ENCODE data around the gene VWA8. TPM values are rescaled to one million over a fixed set of nuclear protein-coding genes. Genes with fewer than 3 reads are reported as not detected.
"Not testable (repeated sequence)": the region's sequence is repeated elsewhere in the genome, so short reads cannot be mapped to it uniquely, and the experiment has no call there.

The VWA8 gene
- total RNA-seq, 5 donors from 2014 or later (not counting 1 experiment from before 2014, with no cell fraction given) = 17.8 to 27.1 (median 22.9) TPM

DNA sequence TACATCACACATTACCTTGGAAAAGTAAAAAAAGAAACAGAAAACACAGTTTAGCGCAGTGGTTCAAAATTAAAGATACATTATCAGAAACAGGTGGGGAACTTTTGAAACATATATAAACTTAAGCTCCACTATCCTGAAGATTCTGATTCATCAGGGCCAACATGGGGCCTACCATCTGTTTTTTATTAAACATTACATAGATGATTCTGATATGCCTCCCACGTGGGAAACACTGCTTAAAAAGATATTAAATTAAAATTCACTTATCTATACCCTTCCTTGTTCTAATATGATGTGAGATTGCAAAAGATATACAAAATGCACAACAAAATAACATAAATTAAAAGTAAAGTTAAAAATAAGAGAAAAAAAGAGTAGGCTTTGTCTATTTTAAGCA is 125.0 kb downstream of the VWA8 start:
- POLR2A ChIA-PET = no interaction called here
- H3K4me1 Mint-ChIP-seq = no peaks in the 10 kb centered on the region
- no peaks in the 10 kb centered on the region for H3K27me3 Mint-ChIP-seq
- Histone ChIP-seq H3K4me1 (ENCODE audit: control insufficient read depth in 1 of 2, extremely low read depth in 1 of 2, insufficient read depth in 2 of 2, low read length in 2 of 2) (no peaks in the 10 kb centered on the region), H3K36me3 (ENCODE audit: control insufficient read depth in 2 of 2, extremely low read depth in 1 of 2, insufficient read depth in 1 of 2, low read length in 1 of 2) (peaks cover 0 to 18% of the 10 kb centered on the region in 2 donors), H3K27me3 (replicated peaks in 1 of 2; ENCODE audit: control insufficient read depth in 2 of 2, extremely low read depth in 1 of 2, insufficient read depth in 2 of 2, low read length in 1 of 2) (no peaks in the 10 kb centered on the region), H3K4me3 (ENCODE audit: control insufficient read depth in 1 of 2, extremely low read depth in 1 of 2, low read length in 1 of 2) (no peak overlapping the region), H3K27ac (ENCODE audit: low read length) (no peak overlapping the region), H3K9me3 (no peaks in the 10 kb centered on the region)
- ATAC-seq (replicated peaks in 1 of 4) = no peak
- CTCF ChIA-PET = no interaction called here
- peaks cover 66% of the 10 kb centered on the region for H3K36me3 Mint-ChIP-seq
- no peaks in the 10 kb centered on the region for H3K9me3 Mint-ChIP-seq
- no peak overlapping the region for H3K27ac Mint-ChIP-seq
- DNase-seq = no peak
- H3K4me3 Mint-ChIP-seq = no peak overlapping the region
- WGBS (ENCODE audit: insufficient coverage) = no CpG with 5 or more reads among the region's 2 CpGs

DNA sequence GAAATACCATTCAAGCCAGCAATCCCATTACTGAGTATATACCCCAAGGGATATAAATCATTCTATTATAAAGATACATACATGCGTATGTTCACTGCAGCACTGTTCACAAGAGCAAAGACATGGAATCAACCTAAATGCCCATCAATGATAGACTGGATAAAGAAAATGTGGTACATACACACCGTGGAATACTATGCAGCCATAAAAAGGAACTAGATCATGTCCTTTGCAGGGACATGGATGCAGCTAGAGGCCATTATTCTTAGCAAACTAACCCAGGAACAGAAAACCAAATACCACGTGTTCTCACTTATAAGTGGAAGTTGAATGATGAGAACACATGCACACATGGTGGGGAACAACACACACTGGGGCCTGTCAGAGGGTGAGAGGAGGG is 126.2 kb downstream of the VWA8 start:
- H3K4me1 ChIP-seq (ENCODE audit: control insufficient read depth in 1 of 2, extremely low read depth in 1 of 2, insufficient read depth in 2 of 2, low read length in 2 of 2); H3K9me3 ChIP-seq; H3K4me1 Mint-ChIP-seq; H3K27ac Mint-ChIP-seq; H3K9me3 Mint-ChIP-seq; CTCF ChIA-PET; H3K4me3 Mint-ChIP-seq; ATAC-seq (replicated peaks in 1 of 4); POLR2A ChIA-PET; H3K27ac ChIP-seq (ENCODE audit: low read length); H3K27me3 ChIP-seq (replicated peaks in 1 of 2; ENCODE audit: control insufficient read depth in 2 of 2, extremely low read depth in 1 of 2, insufficient read depth in 2 of 2, low read length in 1 of 2); DNase-seq; H3K27me3 Mint-ChIP-seq; H3K4me3 ChIP-seq (ENCODE audit: control insufficient read depth in 1 of 2, extremely low read depth in 1 of 2, low read length in 1 of 2): not testable (repeated sequence)
- H3K36me3 ChIP-seq (ENCODE audit: control insufficient read depth in 2 of 2, extremely low read depth in 1 of 2, insufficient read depth in 1 of 2, low read length in 1 of 2) = peaks cover 0 to 22% of the 10 kb centered on the region in 2 donors
- WGBS (ENCODE audit: insufficient coverage) = no CpG with 5 or more reads among the region's 3 CpGs
- peaks cover 61% of the 10 kb centered on the region for H3K36me3 Mint-ChIP-seq

DNA sequence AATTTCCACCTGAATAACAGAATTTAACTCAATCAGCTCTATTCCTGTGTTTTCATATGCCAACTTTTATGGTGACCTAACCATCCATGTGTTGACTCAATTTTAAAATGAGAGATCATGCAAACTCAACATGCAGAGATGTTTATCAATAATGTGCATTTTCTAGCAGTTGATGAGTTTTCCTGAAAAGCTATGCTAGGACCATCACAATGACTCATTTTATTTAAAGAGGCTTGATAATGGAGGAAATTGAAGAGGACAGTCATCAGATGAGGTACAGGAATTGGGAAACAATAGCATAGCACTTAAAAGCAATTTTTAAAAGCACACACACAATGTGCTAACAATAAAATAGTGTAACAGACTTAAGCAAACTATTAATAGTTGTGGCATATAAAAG is 127.1 kb downstream of the VWA8 start:
- H3K9me3 Mint-ChIP-seq = no peaks in the 10 kb centered on the region
- CTCF ChIA-PET = no interaction called here
- Histone ChIP-seq H3K36me3 (ENCODE audit: control insufficient read depth in 2 of 2, extremely low read depth in 1 of 2, insufficient read depth in 1 of 2, low read length in 1 of 2) (peaks cover 0 to 25% of the 10 kb centered on the region in 2 donors), H3K4me3 (ENCODE audit: control insufficient read depth in 1 of 2, extremely low read depth in 1 of 2, low read length in 1 of 2) (no peak overlapping the region), H3K9me3 (no peaks in the 10 kb centered on the region), H3K27ac (ENCODE audit: low read length) (no peak overlapping the region), H3K4me1 (ENCODE audit: control insufficient read depth in 1 of 2, extremely low read depth in 1 of 2, insufficient read depth in 2 of 2, low read length in 2 of 2) (no peaks in the 10 kb centered on the region), H3K27me3 (replicated peaks in 1 of 2; ENCODE audit: control insufficient read depth in 2 of 2, extremely low read depth in 1 of 2, insufficient read depth in 2 of 2, low read length in 1 of 2) (no peaks in the 10 kb centered on the region)
- DNase-seq (no peak), ATAC-seq (replicated peaks in 1 of 4) (no peak)
- H3K27ac Mint-ChIP-seq = no peak overlapping the region
- no peaks in the 10 kb centered on the region for H3K27me3 Mint-ChIP-seq
- no peaks in the 10 kb centered on the region for H3K4me1 Mint-ChIP-seq
- peaks cover 61% of the 10 kb centered on the region for H3K36me3 Mint-ChIP-seq
- POLR2A ChIA-PET = interaction anchor here in 1 of 2 donors (0.5 kb wide), 1 partner anchor 949 kb away, joined by 5 read pairs; no protein-coding TSS in a partner anchor
- no peak overlapping the region for H3K4me3 Mint-ChIP-seq

DNA sequence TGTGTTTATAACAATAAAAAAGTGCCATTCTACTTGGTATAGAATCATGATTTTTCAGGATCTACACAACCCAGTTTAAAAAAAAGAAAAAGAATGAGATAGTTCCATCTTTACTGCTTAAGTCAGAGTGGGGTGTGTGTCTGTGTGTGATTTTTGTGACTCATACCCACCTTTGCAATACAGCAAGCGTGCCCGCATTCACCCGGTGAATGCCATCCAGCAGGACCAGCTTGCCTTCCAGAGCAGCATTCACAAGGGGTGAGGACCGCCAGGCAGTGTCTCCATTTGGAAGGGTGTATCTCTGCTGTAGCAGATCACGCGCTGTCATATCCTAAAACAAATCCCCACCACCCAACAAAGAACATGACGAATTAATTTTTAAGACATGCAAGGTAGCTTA is 127.7 kb downstream of the VWA8 start:
- H3K9me3 Mint-ChIP-seq = no peaks in the 10 kb centered on the region
- Histone ChIP-seq H3K27ac (ENCODE audit: low read length) (no peak overlapping the region), H3K36me3 (ENCODE audit: control insufficient read depth in 2 of 2, extremely low read depth in 1 of 2, insufficient read depth in 1 of 2, low read length in 1 of 2) (peaks cover 0 to 25% of the 10 kb centered on the region in 2 donors), H3K4me1 (ENCODE audit: control insufficient read depth in 1 of 2, extremely low read depth in 1 of 2, insufficient read depth in 2 of 2, low read length in 2 of 2) (no peaks in the 10 kb centered on the region), H3K27me3 (replicated peaks in 1 of 2; ENCODE audit: control insufficient read depth in 2 of 2, extremely low read depth in 1 of 2, insufficient read depth in 2 of 2, low read length in 1 of 2) (no peaks in the 10 kb centered on the region), H3K4me3 (ENCODE audit: control insufficient read depth in 1 of 2, extremely low read depth in 1 of 2, low read length in 1 of 2) (no peak overlapping the region), H3K9me3 (no peaks in the 10 kb centered on the region)
- no peak overlapping the region for H3K4me3 Mint-ChIP-seq
- ATAC-seq (replicated peaks in 1 of 4) (no peak), DNase-seq (no peak)
- peaks cover 59% of the 10 kb centered on the region for H3K36me3 Mint-ChIP-seq
- H3K27me3 Mint-ChIP-seq = no peaks in the 10 kb centered on the region
- CTCF ChIA-PET = interaction anchor here in 1 of 2 donors (0.6 kb wide), 1 partner anchor 1882 kb away, joined by 4 read pairs; no protein-coding TSS in a partner anchor
- no peaks in the 10 kb centered on the region for H3K4me1 Mint-ChIP-seq
- no peak overlapping the region for H3K27ac Mint-ChIP-seq
- POLR2A ChIA-PET = no interaction called here
- WGBS (ENCODE audit: insufficient coverage) = 100% methylated on average over 4 of the region's 7 CpGs

DNA sequence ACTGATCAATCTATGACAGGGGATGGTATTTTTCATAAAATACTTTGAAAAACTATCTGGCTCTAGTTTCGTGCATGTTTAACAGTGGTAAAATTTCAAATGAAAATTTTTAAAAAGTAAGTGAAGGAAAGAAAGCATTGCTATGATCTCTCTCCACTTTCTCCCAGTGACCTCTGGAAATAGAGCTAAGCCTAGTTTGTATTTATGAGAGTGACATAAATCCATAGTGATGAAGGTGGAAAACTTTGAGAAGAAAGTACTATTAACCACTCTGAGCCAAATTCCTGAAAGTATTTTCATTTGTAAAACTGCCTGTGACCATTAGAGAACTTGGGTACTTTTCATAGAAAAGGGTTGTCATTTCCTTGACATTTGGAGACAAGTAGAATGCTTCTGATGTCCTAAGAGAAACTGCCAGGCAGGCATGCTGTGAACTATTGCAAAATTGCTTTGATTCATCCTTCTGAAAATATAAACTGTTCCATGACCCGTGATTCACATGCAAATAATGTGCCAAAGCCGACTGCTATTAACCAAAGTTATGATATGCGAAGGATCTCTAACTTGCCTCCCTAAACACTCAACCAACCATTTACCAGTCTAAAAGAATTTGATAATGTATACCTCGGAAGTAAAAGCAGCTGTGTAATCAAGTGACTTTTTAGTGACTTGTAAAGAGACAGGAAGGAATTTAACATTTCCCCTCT is 133.2 kb downstream of the VWA8 start:
- Mint-ChIP-seq H3K36me3 (peaks cover 61% of the 10 kb centered on the region), H3K9me3 (no peaks in the 10 kb centered on the region), H3K4me1 (no peaks in the 10 kb centered on the region), H3K27ac (no peak overlapping the region), H3K4me3 (no peak overlapping the region), H3K27me3 (no peaks in the 10 kb centered on the region)
- no peak for ATAC-seq (replicated peaks in 1 of 4)
- Histone ChIP-seq H3K36me3 (ENCODE audit: control insufficient read depth in 2 of 2, extremely low read depth in 1 of 2, insufficient read depth in 1 of 2, low read length in 1 of 2) (peaks cover 0 to 23% of the 10 kb centered on the region in 2 donors), H3K27me3 (replicated peaks in 1 of 2; ENCODE audit: control insufficient read depth in 2 of 2, extremely low read depth in 1 of 2, insufficient read depth in 2 of 2, low read length in 1 of 2) (no peaks in the 10 kb centered on the region), H3K4me1 (ENCODE audit: control insufficient read depth in 1 of 2, extremely low read depth in 1 of 2, insufficient read depth in 2 of 2, low read length in 2 of 2) (no peaks in the 10 kb centered on the region), H3K9me3 (no peaks in the 10 kb centered on the region), H3K4me3 (ENCODE audit: control insufficient read depth in 1 of 2, extremely low read depth in 1 of 2, low read length in 1 of 2) (no peak overlapping the region), H3K27ac (ENCODE audit: low read length) (no peak overlapping the region)
- no CpG with 5 or more reads among the region's 5 CpGs for WGBS (ENCODE audit: insufficient coverage)
- ChIA-PET POLR2A (no interaction called here), CTCF (no interaction called here)
- no peak for DNase-seq

DNA sequence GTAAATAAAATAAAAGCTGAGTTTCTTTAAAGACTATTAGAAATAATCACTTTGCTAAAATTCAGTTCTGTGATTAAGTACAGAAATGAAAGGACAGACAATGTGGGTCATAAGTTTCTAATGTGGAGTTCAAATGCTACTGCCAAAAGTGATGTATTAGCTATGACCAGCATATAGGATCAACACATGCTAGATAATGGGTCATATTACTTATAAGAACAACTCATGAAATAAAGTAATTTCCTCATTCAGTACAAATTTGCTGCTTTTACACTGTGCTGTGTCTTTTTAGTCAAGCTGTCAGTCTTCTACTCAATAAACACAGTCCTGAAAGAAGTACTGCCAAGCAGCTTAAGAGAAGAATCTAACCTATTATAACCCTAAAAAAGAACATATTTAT is 135.2 kb downstream of the VWA8 start:
- H3K36me3 ChIP-seq (ENCODE audit: control insufficient read depth in 2 of 2, extremely low read depth in 1 of 2, insufficient read depth in 1 of 2, low read length in 1 of 2) = peaks cover 0 to 14% of the 10 kb centered on the region in 2 donors
- H3K27me3 ChIP-seq (replicated peaks in 1 of 2; ENCODE audit: control insufficient read depth in 2 of 2, extremely low read depth in 1 of 2, insufficient read depth in 2 of 2, low read length in 1 of 2) = no peaks in the 10 kb centered on the region
- no peaks in the 10 kb centered on the region for H3K4me1 Mint-ChIP-seq
- H3K36me3 Mint-ChIP-seq = peaks cover 53% of the 10 kb centered on the region
- POLR2A ChIA-PET = no interaction called here
- no peak overlapping the region for H3K4me3 Mint-ChIP-seq
- no peak overlapping the region for H3K4me3 ChIP-seq (ENCODE audit: control insufficient read depth in 1 of 2, extremely low read depth in 1 of 2, low read length in 1 of 2)
- no peak overlapping the region for H3K27ac Mint-ChIP-seq
- no peaks in the 10 kb centered on the region for H3K9me3 ChIP-seq
- H3K9me3 Mint-ChIP-seq = no peaks in the 10 kb centered on the region
- no peak for ATAC-seq (replicated peaks in 1 of 4)
- H3K27me3 Mint-ChIP-seq = no peaks in the 10 kb centered on the region
- CTCF ChIA-PET = no interaction called here
- H3K4me1 ChIP-seq (ENCODE audit: control insufficient read depth in 1 of 2, extremely low read depth in 1 of 2, insufficient read depth in 2 of 2, low read length in 2 of 2) = no peaks in the 10 kb centered on the region
- no peak overlapping the region for H3K27ac ChIP-seq (ENCODE audit: low read length)
- no peak for DNase-seq

DNA sequence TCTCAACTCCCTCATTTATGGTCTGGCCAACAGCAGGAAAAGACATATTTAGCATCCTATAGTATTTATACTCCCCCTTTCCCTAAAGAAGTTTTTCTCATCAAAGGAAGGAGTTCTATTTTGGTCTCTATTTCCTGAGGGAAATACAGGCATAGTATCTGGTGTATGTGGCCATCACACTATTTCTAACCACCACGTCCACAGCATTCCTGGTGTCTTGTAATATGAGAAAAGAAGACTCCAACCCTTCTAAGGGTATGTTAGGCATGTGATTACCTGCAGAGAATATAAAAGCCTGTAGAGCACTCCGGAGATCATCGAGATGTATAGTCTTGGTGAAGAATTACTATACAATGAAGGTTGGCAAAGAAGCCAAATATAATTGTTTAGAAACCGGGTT is 137.4 kb downstream of the VWA8 start:
- no CpG with 5 or more reads among the region's 4 CpGs for WGBS (ENCODE audit: insufficient coverage)
- CTCF ChIA-PET = no interaction called here
- ATAC-seq (replicated peaks in 1 of 4) = no peak

More for the DNA sequence above, 137.4 kb downstream of the VWA8 start:
- peaks cover 0 to 16% of the 10 kb centered on the region in 2 donors for H3K36me3 ChIP-seq (ENCODE audit: control insufficient read depth in 2 of 2, extremely low read depth in 1 of 2, insufficient read depth in 1 of 2, low read length in 1 of 2)
- Mint-ChIP-seq H3K9me3 (no peaks in the 10 kb centered on the region), H3K27ac (no peak overlapping the region), H3K4me3 (no peak overlapping the region), H3K36me3 (peaks cover 58% of the 10 kb centered on the region), H3K4me1 (no peaks in the 10 kb centered on the region), H3K27me3 (no peaks in the 10 kb centered on the region)
- DNase-seq = no peak
- no peaks in the 10 kb centered on the region for H3K27me3 ChIP-seq (replicated peaks in 1 of 2; ENCODE audit: control insufficient read depth in 2 of 2, extremely low read depth in 1 of 2, insufficient read depth in 2 of 2, low read length in 1 of 2)
- POLR2A ChIA-PET = no interaction called here
- no peaks in the 10 kb centered on the region for H3K9me3 ChIP-seq
- H3K27ac ChIP-seq (ENCODE audit: low read length) = no peak overlapping the region
- H3K4me1 ChIP-seq (ENCODE audit: control insufficient read depth in 1 of 2, extremely low read depth in 1 of 2, insufficient read depth in 2 of 2, low read length in 2 of 2) = no peaks in the 10 kb centered on the region
- H3K4me3 ChIP-seq (ENCODE audit: control insufficient read depth in 1 of 2, extremely low read depth in 1 of 2, low read length in 1 of 2) = no peak overlapping the region

All from T-cell (primary cell).